IMR-90 (cell line): ENCODE results near the gene KPNA1. TPM values are rescaled to one million over a fixed set of nuclear protein-coding genes. Genes with fewer than 3 reads are reported as not detected.

Experiments
- ATAC-seq: fragments of 200-7000 bp; cut with Tn5 transposase; 2 replicates; pipeline ENCODE4 v1.9.1; 2020; ENCODE audit warnings: low read depth, mild to moderate bottlenecking, moderate library complexity
- BruUV-seq: library from RNA; stranded (reverse); fragments of 400-500 nt; replicated peaks from 2 replicates; lab custom pipeline; 2021; lab: Mats Ljungman, UMichigan
- CTCF ChIA-PET: fragments of 300-600 bp; formaldehyde crosslinking; extraction: SDS; loops from one replicate; lab custom pipeline; 2021; ENCODE audit warnings: antibody characterized with exemption; lab: Yijun Ruan, JAX
- POLR2A ChIA-PET: fragments of 300-600 bp; sonication (Branson Sonifier 250); formaldehyde crosslinking; loops from one replicate; lab custom pipeline; 2022; ENCODE audit warnings: antibody characterized with exemption; ENCODE audit not compliant: unreplicated experiment; lab: Charles Lee
- DNase-seq: peaks from one replicate; pipeline ENCODE4 v3.0.0; 2013
- H2AFZ ChIP-seq: replicated peaks from 2 replicates; pipeline ENCODE3; 2013; ENCODE audit warnings: low read length, mild to moderate bottlenecking; ENCODE audit not compliant: poor library complexity
- H2AK5ac ChIP-seq: 2 replicates; pipeline ENCODE4 v1.6.1; 2013; ENCODE audit warnings: low read depth, low read length, inconsistent platforms
- H2AK9ac ChIP-seq: replicated peaks from 2 replicates; pipeline ENCODE3; 2013; ENCODE audit warnings: mild to moderate bottlenecking, low read depth, low read length, moderate library complexity; ENCODE audit not compliant: poor library complexity
- H2BK120ac ChIP-seq: 2 replicates; pipeline ENCODE4 v1.6.1; 2013; ENCODE audit warnings: low read depth, low read length, inconsistent platforms
- H2BK15ac ChIP-seq: 3 replicates; pipeline ENCODE4 v1.6.1; 2013; ENCODE audit warnings: low read depth, low read length, inconsistent platforms
- H2BK20ac ChIP-seq: 2 replicates; pipeline ENCODE4 v1.6.1; 2013; ENCODE audit warnings: low read depth, mild to moderate bottlenecking, inconsistent platforms, low read length, moderate library complexity
- H2BK5ac ChIP-seq: 2 replicates; pipeline ENCODE4 v1.6.1; 2013; ENCODE audit warnings: mild to moderate bottlenecking, low read depth, low read length, inconsistent platforms; ENCODE audit not compliant: poor library complexity, severe bottlenecking
- H3K14ac ChIP-seq: replicated peaks from 2 replicates; pipeline ENCODE4 v1.6.1; 2013; ENCODE audit warnings: low read depth, low read length, inconsistent platforms
- H3K18ac ChIP-seq: 2 replicates; pipeline ENCODE4 v1.6.1; 2013; ENCODE audit warnings: low read depth, low read length, control low read depth
- H3K23ac ChIP-seq: 2 replicates; pipeline ENCODE4 v1.6.1; 2013; ENCODE audit warnings: low read depth, low read length, inconsistent platforms
- H3K27ac ChIP-seq: 2 replicates; pipeline ENCODE4 v1.5.1; 2013; ENCODE audit warnings: mild to moderate bottlenecking, control low read depth, low read length; ENCODE audit not compliant: insufficient read depth
- H3K27me3 ChIP-seq: 2 replicates; pipeline ENCODE4 v1.6.1; 2013; ENCODE audit warnings: low read length; ENCODE audit not compliant: control insufficient read depth, insufficient read depth
- H3K36me3 ChIP-seq: 2 replicates; pipeline ENCODE4 v1.6.1; 2013; ENCODE audit warnings: low read length, mixed read lengths; ENCODE audit not compliant: control insufficient read depth, insufficient read depth
- H3K4ac ChIP-seq: 2 replicates; pipeline ENCODE4 v1.6.1; 2013; ENCODE audit warnings: low read depth, low read length, inconsistent platforms
- H3K4me1 ChIP-seq: 2 replicates; pipeline ENCODE4 v1.6.1; 2013; ENCODE audit warnings: low read length, mixed read lengths; ENCODE audit not compliant: control insufficient read depth, insufficient read depth
- H3K4me2 ChIP-seq: 2 replicates; pipeline ENCODE4 v1.6.1; 2013; ENCODE audit warnings: low read depth, mild to moderate bottlenecking, control low read depth, low read length, moderate library complexity
- H3K4me3 ChIP-seq: 2 replicates; pipeline ENCODE4 v1.5.1; 2013; ENCODE audit warnings: low read depth, mild to moderate bottlenecking, control low read depth, low read length, moderate library complexity; ENCODE audit not compliant: insufficient read depth
- H3K56ac ChIP-seq: 2 replicates; pipeline ENCODE4 v1.6.1; 2013; ENCODE audit warnings: low read length, inconsistent platforms; ENCODE audit not compliant: insufficient read depth; ENCODE audit errors: extremely low read depth
- H3K79me1 ChIP-seq, 2 experiments: 2 replicates each; pipeline ENCODE4 v1.6.1; 2013; ENCODE audit warnings: low read length in 2 of 2, inconsistent platforms in 1 of 2, low read depth in 1 of 2
- H3K9ac ChIP-seq: 2 replicates; pipeline ENCODE4 v1.6.1; 2013; ENCODE audit warnings: low read depth, low read length, control low read depth
- H3K9me1 ChIP-seq: 2 replicates; pipeline ENCODE4 v1.6.1; 2013; ENCODE audit warnings: low read length, inconsistent platforms; ENCODE audit not compliant: insufficient read depth
- H3K9me3 ChIP-seq: 2 replicates; pipeline ENCODE4 v1.6.1; 2013; ENCODE audit warnings: low read length; ENCODE audit not compliant: control insufficient read depth, insufficient read depth
- H4K20me1 ChIP-seq: 2 replicates; pipeline ENCODE4 v1.6.1; 2013; ENCODE audit warnings: low read length, inconsistent platforms; ENCODE audit not compliant: insufficient read depth
- H4K5ac ChIP-seq: 2 replicates; pipeline ENCODE4 v1.6.1; 2013; ENCODE audit warnings: mild to moderate bottlenecking, low read depth, low read length, control low read depth
- H4K8ac ChIP-seq, 2 experiments: 2 replicates each; pipeline ENCODE4 v1.6.1; 2013; ENCODE audit warnings: low read depth in 2 of 2, low read length in 2 of 2, control low read depth in 1 of 2, inconsistent platforms in 1 of 2
- H4K91ac ChIP-seq: 2 replicates; pipeline ENCODE4 v1.6.1; 2013; ENCODE audit warnings: low read depth, low read length, inconsistent platforms; ENCODE audit not compliant: insufficient read depth
- BHLHE40 ChIP-seq: fragments of 150-350 bp; IDR thresholded peaks from 2 replicates; pipeline ENCODE4 v1.6.1; 2016; ENCODE audit warnings: mild to moderate bottlenecking, low read depth, low read length
- CEBPB ChIP-seq: IDR thresholded peaks from 2 replicates; pipeline ENCODE4 v1.6.1; 2012; ENCODE audit warnings: low read depth, low read length, improper control_type of control experiment
- CHD1 ChIP-seq: IDR thresholded peaks from 2 replicates; pipeline ENCODE4 v1.6.1; 2012; ENCODE audit warnings: low read depth, low read length, improper control_type of control experiment
- FOS ChIP-seq: fragments of 150-350 bp; IDR thresholded peaks from 2 replicates; pipeline ENCODE4 v1.6.1; 2016; ENCODE audit warnings: low read depth, low read length
- NFE2L2 ChIP-seq: fragments of 150-350 bp; IDR thresholded peaks from 2 replicates; pipeline ENCODE4 v1.6.1; 2016; ENCODE audit warnings: low read depth, mild to moderate bottlenecking, low read length
- RCOR1 ChIP-seq: IDR thresholded peaks from 2 replicates; pipeline ENCODE4 v1.6.1; 2012; ENCODE audit warnings: mild to moderate bottlenecking, low read length, improper control_type of control experiment; ENCODE audit not compliant: insufficient replicate concordance
- RFX5 ChIP-seq: IDR thresholded peaks from 2 replicates; pipeline ENCODE4 v1.8.0; 2012; ENCODE audit warnings: low read depth, mild to moderate bottlenecking, low read length, moderate library complexity
- WGBS, 2 experiments: methylation state at CpG; one replicate each; pipeline versions ENCODE4 v1.1.5 to v1.1.7; 2013; ENCODE audit warnings: missing lambda C conversion rate in 2 of 2; ENCODE audit not compliant: insufficient read length in 1 of 2; ENCODE audit errors: extremely low coverage in 2 of 2; 5-methylcytosine and 5-hydroxymethylcytosine counted together
- dilution Hi-C: fragments of 300-500 bp; cut with HindIII; formaldehyde crosslinking; loops from one replicate; pipeline ENCODE4 v1.14.3; 2018; ENCODE audit warnings: low sequenced_read_pairs; ENCODE audit not compliant: unreplicated experiment
- in situ Hi-C: fragments of 300-500 bp; cut with MboI; formaldehyde crosslinking; loops from 3 replicates; pipeline ENCODE4 v1.14.3; 2019; ENCODE audit warnings: low sequenced_read_pairs, inconsistent platforms, mixed read lengths
- intact Hi-C: fragments of 100-400 bp; cut with micrococcal nuclease; formaldehyde crosslinking; loops from 2 replicates; pipeline ENCODE4 v1.10.0; 2022
- polyA plus RNA-seq, 3 experiments: library from polyadenylated mRNA; depleted of rRNA; stranded (reverse); fragments of >200 nt; gene quantifications; 2 replicates each; pipeline ENCODE4 v1.2.3, GENCODE V29; 2012; ENCODE audit warnings: low replicate concordance in 1 of 3
- total RNA-seq: library from RNA; depleted of rRNA; stranded (reverse); fragments of >200 nt; gene quantifications from 2 replicates; pipeline ENCODE4 v1.2.3, GENCODE V29; 2012
- TF ChIP-seq, protein P1 (sequence below): fragments of 150-350 bp; IDR thresholded peaks from 2 replicates; pipeline ENCODE4 v1.6.1; 2017; ENCODE audit warnings: mild to moderate bottlenecking, antibody characterized with exemption, low read length, low read depth
- TF ChIP-seq, protein P2 (sequence below): conservative IDR thresholded peaks from 2 replicates; pipeline ENCODE4 v1.5.1; 2012; ENCODE audit warnings: mild to moderate bottlenecking, low read depth, low read length, improper control_type of control experiment

KPNA1 gene
- total and polyA plus RNA-seq, 2 of the 4 experiments (the other 2 are of a cell fraction) = 30.6 to 112 TPM

DNA sequence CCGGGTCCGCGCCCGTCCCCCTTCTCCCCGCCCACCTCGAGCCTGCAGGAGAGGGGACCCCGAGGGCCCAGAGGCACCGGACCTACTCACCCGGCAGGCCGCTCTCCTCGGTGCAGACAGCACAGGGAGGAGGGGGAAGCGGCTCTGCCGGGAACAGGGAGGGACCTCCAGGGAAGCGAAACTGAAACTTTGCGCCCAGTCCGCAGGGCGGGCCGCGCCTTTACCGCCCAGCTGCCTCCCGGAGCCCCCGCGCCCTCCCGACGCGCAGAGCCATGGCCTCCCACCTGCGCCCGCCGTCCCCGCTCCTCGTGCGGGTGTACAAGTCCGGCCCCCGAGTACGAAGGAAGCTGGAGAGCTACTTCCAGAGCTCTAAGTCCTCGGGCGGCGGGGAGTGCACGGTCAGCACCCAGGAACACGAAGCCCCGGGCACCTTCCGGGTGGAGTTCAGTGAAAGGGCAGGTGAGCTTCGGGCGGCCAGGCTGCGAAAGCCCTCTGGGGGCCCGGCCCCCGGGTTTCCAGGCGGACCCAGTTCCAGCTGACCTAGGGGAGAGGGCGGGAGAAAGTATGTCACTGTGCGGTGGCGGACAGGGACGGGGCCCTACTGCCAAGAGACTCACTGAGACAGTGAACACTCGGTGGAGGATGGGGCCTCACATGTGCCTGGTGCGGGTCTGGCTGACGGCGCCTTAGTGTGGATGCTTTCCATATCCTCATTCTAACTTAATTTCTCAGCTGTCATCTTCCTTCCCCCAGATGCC lies 49.6 kb upstream of the KPNA1 start, which contains the start of the genes DTX3L and PARP9 (continued):
- TF ChIP-seq, protein P1, sequence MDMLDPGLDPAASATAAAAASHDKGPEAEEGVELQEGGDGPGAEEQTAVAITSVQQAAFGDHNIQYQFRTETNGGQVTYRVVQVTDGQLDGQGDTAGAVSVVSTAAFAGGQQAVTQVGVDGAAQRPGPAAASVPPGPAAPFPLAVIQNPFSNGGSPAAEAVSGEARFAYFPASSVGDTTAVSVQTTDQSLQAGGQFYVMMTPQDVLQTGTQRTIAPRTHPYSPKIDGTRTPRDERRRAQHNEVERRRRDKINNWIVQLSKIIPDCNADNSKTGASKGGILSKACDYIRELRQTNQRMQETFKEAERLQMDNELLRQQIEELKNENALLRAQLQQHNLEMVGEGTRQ = no peak; the same call in 1 of the 2 replicates

DNA sequence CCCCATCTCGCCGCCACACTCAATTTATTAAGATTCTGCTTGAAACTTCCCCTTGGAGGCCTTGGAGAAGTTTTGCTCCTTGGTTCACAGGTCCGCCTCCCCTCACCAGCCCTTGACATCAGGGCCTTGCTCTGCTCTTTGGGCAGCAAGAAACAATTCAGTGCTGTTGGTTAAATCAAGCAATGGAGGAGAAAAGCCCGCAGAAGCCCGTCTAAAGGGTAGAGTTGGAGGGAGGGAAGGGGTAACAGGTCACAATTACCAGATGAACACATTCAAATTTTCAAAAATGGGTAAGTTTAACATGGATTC lies 48.9 kb upstream of the KPNA1 start:
- peak overlapping the region; percentile 71 for H3K9ac ChIP-seq
- peak overlapping the region; percentile 60; the same call in 1 of the 2 replicates for H2BK20ac ChIP-seq
- peak overlapping the region; percentile 83 for H2BK120ac ChIP-seq
- ChIA-PET CTCF (interaction anchor here (7.3 kb wide), 1 partner anchor 116 kb away, joined by 34 read pairs; no protein-coding TSS in a partner anchor), POLR2A (no interaction called here)
- H2BK5ac ChIP-seq = peak overlapping the region; percentile 56
- H4K8ac ChIP-seq = peak overlapping the region; percentile 77 to 79
- peak overlapping the region; percentile 69 for H3K14ac ChIP-seq
- H3K79me1 ChIP-seq = peaks cover 15 to 23% of the 10 kb centered on the region in 2 experiments
- H3K23ac ChIP-seq = peak overlapping the region; percentile 71; the same call in 1 of the 2 replicates
- H3K4me2 ChIP-seq = peak overlapping the region; percentile 74
- H2AFZ ChIP-seq = peak overlapping the region; percentile 88
- intact Hi-C loops (loop anchor here (1.0 to 10.0 kb wide), 5 partner anchors 116 to 461 kb away; partner anchors contain the start of genes SEMA5B and SLC49A4), dilution Hi-C loops (no loop called here), in situ Hi-C loops (no loop called here)
- peak overlapping the region; percentile 88; the same call in 1 of the 2 replicates for H3K27ac ChIP-seq
- ATAC-seq (peak; percentile 21; the same call in 1 of the 2 replicates), DNase-seq (no peak)
- H3K56ac ChIP-seq = peak overlapping the region; percentile 53; the same call in 1 of the 2 replicates
- H3K9me3 ChIP-seq = no peaks in the 10 kb centered on the region
- no peak overlapping the region; the same call in 1 of the 2 replicates for H2AK5ac ChIP-seq
- H3K4me3 ChIP-seq = peak overlapping the region; percentile 63
- H3K9me1 ChIP-seq = peaks cover 3% of the 10 kb centered on the region; the same call in 1 of the 2 replicates
- 100% methylated on average over 2 of the region's 5 CpGs; no CpG with 5 or more reads in 1 of the 2 experiments for WGBS, 2 experiments
- H3K18ac ChIP-seq = peak overlapping the region; percentile 4; the same call in 1 of the 2 replicates
- H2AK9ac ChIP-seq = peak overlapping the region; percentile 90
- no peaks in the 10 kb centered on the region for H4K20me1 ChIP-seq
- peak overlapping the region; percentile 60 for H4K91ac ChIP-seq
- H2BK15ac ChIP-seq = 0 out of 3 replicates have a peak overlapping the region, but pooled peaks have one; percentile 2
- H3K36me3 ChIP-seq = peaks cover 15% of the 10 kb centered on the region
- peaks cover 3% of the 10 kb centered on the region; the same call in 1 of the 2 replicates for H3K4me1 ChIP-seq
- peak overlapping the region; percentile 91 for H3K4ac ChIP-seq
- H3K27me3 ChIP-seq = no peaks in the 10 kb centered on the region
- H4K5ac ChIP-seq = peak overlapping the region; percentile 3; the same call in 1 of the 2 replicates
- no TSS peak for BruUV-seq
- TF ChIP-seq, protein P2, sequence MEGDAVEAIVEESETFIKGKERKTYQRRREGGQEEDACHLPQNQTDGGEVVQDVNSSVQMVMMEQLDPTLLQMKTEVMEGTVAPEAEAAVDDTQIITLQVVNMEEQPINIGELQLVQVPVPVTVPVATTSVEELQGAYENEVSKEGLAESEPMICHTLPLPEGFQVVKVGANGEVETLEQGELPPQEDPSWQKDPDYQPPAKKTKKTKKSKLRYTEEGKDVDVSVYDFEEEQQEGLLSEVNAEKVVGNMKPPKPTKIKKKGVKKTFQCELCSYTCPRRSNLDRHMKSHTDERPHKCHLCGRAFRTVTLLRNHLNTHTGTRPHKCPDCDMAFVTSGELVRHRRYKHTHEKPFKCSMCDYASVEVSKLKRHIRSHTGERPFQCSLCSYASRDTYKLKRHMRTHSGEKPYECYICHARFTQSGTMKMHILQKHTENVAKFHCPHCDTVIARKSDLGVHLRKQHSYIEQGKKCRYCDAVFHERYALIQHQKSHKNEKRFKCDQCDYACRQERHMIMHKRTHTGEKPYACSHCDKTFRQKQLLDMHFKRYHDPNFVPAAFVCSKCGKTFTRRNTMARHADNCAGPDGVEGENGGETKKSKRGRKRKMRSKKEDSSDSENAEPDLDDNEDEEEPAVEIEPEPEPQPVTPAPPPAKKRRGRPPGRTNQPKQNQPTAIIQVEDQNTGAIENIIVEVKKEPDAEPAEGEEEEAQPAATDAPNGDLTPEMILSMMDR = no peak
- TF ChIP-seq FOS = no peak
- no peak for TF ChIP-seq RCOR1
- no peak for TF ChIP-seq NFE2L2
- no peak for TF ChIP-seq BHLHE40
- TF ChIP-seq CHD1 = no peak
- TF ChIP-seq, protein P1 = no peak
- no peak for TF ChIP-seq RFX5
- no peak for TF ChIP-seq CEBPB
